ENCODE measurements around the gene SH3PXD2B.

DNA sequence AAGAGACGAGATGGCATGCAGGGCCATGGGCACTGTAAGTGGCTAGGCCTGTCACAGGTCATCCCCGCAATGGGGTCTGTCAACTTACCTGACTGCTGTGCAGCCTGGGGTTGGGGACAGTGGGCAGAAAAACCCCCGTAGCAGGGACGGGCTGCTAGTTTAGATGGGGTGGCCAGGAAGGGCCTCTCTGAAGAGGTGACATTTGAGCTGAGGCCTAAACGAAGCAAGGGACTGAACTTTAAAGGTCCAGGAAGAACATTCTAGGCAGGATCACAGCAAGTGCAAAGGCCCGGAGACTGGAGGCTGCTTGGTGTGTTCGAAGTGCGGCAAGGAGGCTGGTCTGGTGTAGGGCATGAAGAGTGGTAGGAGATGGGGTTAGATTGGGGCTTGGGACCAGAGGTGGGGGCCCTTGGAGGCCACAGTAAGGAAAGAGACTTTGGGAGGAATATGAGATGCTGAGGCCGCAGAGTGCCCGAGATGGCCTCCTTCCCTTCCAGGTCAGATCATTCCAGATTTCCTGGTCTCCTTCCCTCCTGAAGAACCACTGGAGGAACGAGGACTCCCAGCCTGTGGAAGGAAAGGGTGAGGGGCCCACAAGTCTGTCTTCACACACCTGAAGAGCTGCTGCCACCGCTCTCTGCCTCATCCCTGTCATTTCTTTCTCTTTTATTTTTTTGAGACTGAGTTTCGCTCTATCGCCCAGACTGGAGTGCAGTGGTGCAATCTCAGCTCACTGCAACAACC, 37.9 kb upstream of the SH3PXD2B start:
- TF ChIP-seq BHLHE40 (IDR thresholded peaks at IDR 0.05; ENCODE audit: low read depth, low read length), result no peak
- TF ChIP-seq RAD21 (IDR thresholded peaks at IDR 0.05; ENCODE audit: low read length), result no peak
- TF ChIP-seq, protein P1, sequence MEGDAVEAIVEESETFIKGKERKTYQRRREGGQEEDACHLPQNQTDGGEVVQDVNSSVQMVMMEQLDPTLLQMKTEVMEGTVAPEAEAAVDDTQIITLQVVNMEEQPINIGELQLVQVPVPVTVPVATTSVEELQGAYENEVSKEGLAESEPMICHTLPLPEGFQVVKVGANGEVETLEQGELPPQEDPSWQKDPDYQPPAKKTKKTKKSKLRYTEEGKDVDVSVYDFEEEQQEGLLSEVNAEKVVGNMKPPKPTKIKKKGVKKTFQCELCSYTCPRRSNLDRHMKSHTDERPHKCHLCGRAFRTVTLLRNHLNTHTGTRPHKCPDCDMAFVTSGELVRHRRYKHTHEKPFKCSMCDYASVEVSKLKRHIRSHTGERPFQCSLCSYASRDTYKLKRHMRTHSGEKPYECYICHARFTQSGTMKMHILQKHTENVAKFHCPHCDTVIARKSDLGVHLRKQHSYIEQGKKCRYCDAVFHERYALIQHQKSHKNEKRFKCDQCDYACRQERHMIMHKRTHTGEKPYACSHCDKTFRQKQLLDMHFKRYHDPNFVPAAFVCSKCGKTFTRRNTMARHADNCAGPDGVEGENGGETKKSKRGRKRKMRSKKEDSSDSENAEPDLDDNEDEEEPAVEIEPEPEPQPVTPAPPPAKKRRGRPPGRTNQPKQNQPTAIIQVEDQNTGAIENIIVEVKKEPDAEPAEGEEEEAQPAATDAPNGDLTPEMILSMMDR (conservative IDR thresholded peaks at IDR 0.05; ENCODE audit: low read depth, low read length), result no peak
- TF ChIP-seq POLR2A (IDR thresholded peaks at IDR 0.05; ENCODE audit: low read depth, low read length), result no peak
- no peak for TF ChIP-seq MAFK (IDR thresholded peaks at IDR 0.05; ENCODE audit: low read depth, low read length)
- no peak for TF ChIP-seq RCOR1 (IDR thresholded peaks at IDR 0.05; ENCODE audit: insufficient replicate concordance, low read length)
- no peak for TF ChIP-seq SMC3 (IDR thresholded peaks at IDR 0.05; ENCODE audit: low read depth, low read length)
- TF ChIP-seq CHD1 (IDR thresholded peaks at IDR 0.05; ENCODE audit: low read depth, low read length), result no peak

All from IMR-90 (cell line).